Heart left ventricle (tissue), 13 donors: ENCODE data around the gene TNNC2.
"Not testable (repeated sequence)": the region's sequence is repeated elsewhere in the genome, so short reads cannot be mapped to it uniquely, and the experiment has no call there.

Source experiments
- CTCF ChIP-seq, 12 donors: fragments of 200-600 bp; sonication (generic) in 4 of 12; IDR thresholded peaks; one replicate each; pipeline versions ENCODE4 v1.5.0 to v1.8.0; 2018 to 2022; ENCODE audit warnings: antibody characterized with exemption in 12 of 12, mild to moderate bottlenecking in 5 of 12
- POLR2A ChIP-seq, 2 donors: fragments of 450-650 bp; IDR thresholded peaks; one replicate each; pipeline ENCODE4 v1.6.1; 2017; ENCODE audit warnings: antibody characterized with exemption in 2 of 2, mild to moderate bottlenecking in 2 of 2, moderate library complexity in 2 of 2
- donor health status: ischemic (EF 13 %, LVEDD 7.1; RV severe dilation, severe dysfunction).
- donor health status: DM: no; HTN: yes; CAD: no.
- donor health status: DM: no; HTN: no; CAD: no.
- donor health status: ischemic (EF 25% LVEDD 6.9; RV normal size, moderate dysfunction).
- donor health status: ischemic (EF 25% LVEDD 5.7; RV mildly dilated, moderate dysfunction).
- donor health status: ischemic (EF 35%, LVEDD 5.7; RV mildly dilated, moderate dysfunction).
- donor health status: nonischemic (EF 11% LVEDD 7.7; RV severe dilation, severe dysfunction).
- donor health status: DM: yes; HTN: yes; CAD: no.
- donor health status: PGD.
- donor health status: ischemic (EF 29% LVEDD 5.4; RV normal size, mild dysfunction).
- donor health status: nonischemic (EF 23%, LVEDD 6.1; RV moderate dilation, normal function).

GRCh38 chr20:45829673-45830106, 2.6 kb upstream of the TNNC2 start:
- TF ChIP-seq CTCF, POLR2A (IDR thresholded peaks at IDR 0.05): not testable (repeated sequence)
